GM12878 (cell line): ENCODE results near the gene TDRD9. TPM values are rescaled to one million over a fixed set of nuclear protein-coding genes. Genes with fewer than 3 reads are reported as not detected.

Experiments used
- ASH2L ChIP-seq: fragments of 300-600, 200-600 bp; sonication (generic); IDR thresholded peaks from 2 replicates; pipeline ENCODE4 v1.6.1; 2017; ENCODE audit warnings: low read depth, mild to moderate bottlenecking, borderline replicate concordance
- BCL11A ChIP-seq: IDR thresholded peaks from 2 replicates; pipeline ENCODE4 v1.6.1; 2011; ENCODE audit warnings: low read depth, low read length
- BRCA1 ChIP-seq: IDR thresholded peaks from 2 replicates; pipeline ENCODE4 v1.6.1; 2011; ENCODE audit warnings: low read depth, low read length, improper control_type of control experiment
- CBX3 ChIP-seq: fragments of 200-600 bp; sonication (generic); IDR thresholded peaks from 2 replicates; pipeline ENCODE4 v1.6.1; 2016; ENCODE audit warnings: low read depth, borderline replicate concordance
- CBX5 ChIP-seq: sonication (generic); IDR thresholded peaks from 2 replicates; pipeline ENCODE4 v1.6.1; 2016; ENCODE audit warnings: low read depth, moderate library complexity, mild to moderate bottlenecking, inconsistent platforms
- ETV6 ChIP-seq, 2 experiments: fragments of 450-650 bp in 1 of 2; IDR thresholded peaks in 1 of 2; conservative IDR thresholded peaks in 1 of 2; 2 replicates each; pipeline ENCODE4 v1.6.1; 2014; ENCODE audit warnings: antibody characterized with exemption in 1 of 2, borderline replicate concordance in 1 of 2, low read depth in 1 of 2, mild to moderate bottlenecking in 1 of 2, moderate library complexity in 1 of 2
- HCFC1 ChIP-seq: fragments of 150-350 bp; IDR thresholded peaks from 2 replicates; pipeline ENCODE4 v1.6.1; 2014; ENCODE audit warnings: low read length
- JUND ChIP-seq: IDR thresholded peaks from 2 replicates; pipeline ENCODE4 v1.6.1; 2012; ENCODE audit warnings: low read depth, mild to moderate bottlenecking, low read length, improper control_type of control experiment, moderate library complexity
- MEF2A ChIP-seq: IDR thresholded peaks from 2 replicates; pipeline ENCODE4 v1.6.1; 2011; ENCODE audit warnings: low read depth, mild to moderate bottlenecking, low read length, moderate library complexity; ENCODE audit not compliant: insufficient read depth
- MEF2B ChIP-seq: fragments of 450-650 bp; IDR thresholded peaks from 2 replicates; pipeline ENCODE4 v1.6.1; 2018; ENCODE audit warnings: mild to moderate bottlenecking, moderate library complexity; ENCODE audit not compliant: partially characterized antibody, poor library complexity, severe bottlenecking
- NBN ChIP-seq: fragments of 450-650 bp; IDR thresholded peaks from 2 replicates; pipeline ENCODE4 v1.6.1; 2016
- POLR2A ChIP-seq: IDR thresholded peaks from 2 replicates; pipeline ENCODE4 v1.6.1; 2011; ENCODE audit warnings: low read depth, mild to moderate bottlenecking, low read length
- POLR2AphosphoS2 ChIP-seq: IDR thresholded peaks from 2 replicates; pipeline ENCODE4 v1.6.1; 2011; ENCODE audit warnings: low read depth, mild to moderate bottlenecking, low read length, improper control_type of control experiment, moderate library complexity
- POLR2AphosphoS5 ChIP-seq: IDR thresholded peaks from 2 replicates; pipeline ENCODE4 v1.6.1; 2011; ENCODE audit warnings: mild to moderate bottlenecking, low read length, inconsistent platforms
- RB1 ChIP-seq: fragments of 450-650 bp; formaldehyde crosslinking; IDR thresholded peaks from 2 replicates; pipeline ENCODE4 v1.6.1; 2017; ENCODE audit warnings: mild to moderate bottlenecking, borderline replicate concordance
- RCOR1 ChIP-seq: conservative IDR thresholded peaks from 2 replicates; pipeline ENCODE4 v1.6.1; 2012; ENCODE audit warnings: low read depth, low read length, improper control_type of control experiment
- SIX5 ChIP-seq: IDR thresholded peaks from 2 replicates; pipeline ENCODE4 v1.6.1; 2011; ENCODE audit warnings: mild to moderate bottlenecking, low read depth, low read length, moderate library complexity; ENCODE audit not compliant: severe bottlenecking
- ZNF207 ChIP-seq: fragments of 450-650 bp; IDR thresholded peaks from 2 replicates; pipeline ENCODE4 v1.6.1; 2014; ENCODE audit warnings: antibody characterized with exemption, mild to moderate bottlenecking, borderline replicate concordance
- ZNF274 ChIP-seq: IDR thresholded peaks from one replicate; pipeline ENCODE4 v1.8.0; 2011; ENCODE audit not compliant: insufficient read length, insufficient read depth
- ZNF592 ChIP-seq: fragments of 450-650 bp; IDR thresholded peaks from 2 replicates; pipeline ENCODE4 v1.6.1; 2017; ENCODE audit warnings: mild to moderate bottlenecking, moderate library complexity
- ZNF622 ChIP-seq: fragments of 450-650 bp; IDR thresholded peaks from 2 replicates; pipeline ENCODE4 v1.6.1; 2017; ENCODE audit warnings: mild to moderate bottlenecking, inconsistent platforms
- polyA plus RNA-seq, 11 experiments: library from polyadenylated mRNA; depleted of rRNA in 4 of 11; unstranded in 6 of 11; stranded (reverse) in 5 of 11; fragments of >200 nt; fragmentation: Nextera tagmentation in 4 of 11; fragmentation: Illumina TruSeq in 1 of 11; extraction: Ambion mirVana in 4 of 11; extraction: Trizol in 1 of 11; gene quantifications; 1 replicate in 1 of 11; 2 replicates in 10 of 11; pipeline versions ENCODE4 v1.2.1 to v1.2.3, GENCODE V29; 2011 to 2016; ENCODE audit warnings: inconsistent platforms in 2 of 11, missing spikeins in 2 of 11, low read depth in 1 of 11
- total RNA-seq, 4 experiments: library from RNA; depleted of rRNA in 3 of 4; stranded (reverse); fragments of >200 nt in 3 of 4; fragmentation: Illumina TruSeq in 1 of 4; extraction: Trizol in 1 of 4; gene quantifications; 2 replicates each; pipeline versions ENCODE4 v1.2.1 to v1.2.3, GENCODE V29; 2013 to 2021
- TF ChIP-seq, protein P1 (sequence below): IDR thresholded peaks from 2 replicates; pipeline ENCODE4 v1.6.1; 2011; ENCODE audit warnings: low read depth, low read length, improper control_type of control experiment, borderline replicate concordance
- TF ChIP-seq, protein P2 (sequence below): IDR thresholded peaks from 2 replicates; pipeline ENCODE4 v1.6.1; 2011; ENCODE audit warnings: borderline replicate concordance, low read depth, mild to moderate bottlenecking, moderate library complexity, low read length; ENCODE audit not compliant: insufficient read depth, poor library complexity, severe bottlenecking

The TDRD9 gene
- total and polyA plus RNA-seq, 10 of the 15 experiments (the other 5 are each of a cell fraction or from before 2014, with no cell fraction given): 0.12 TPM; not detected in 9

- TF ChIP-seq, protein P1, sequence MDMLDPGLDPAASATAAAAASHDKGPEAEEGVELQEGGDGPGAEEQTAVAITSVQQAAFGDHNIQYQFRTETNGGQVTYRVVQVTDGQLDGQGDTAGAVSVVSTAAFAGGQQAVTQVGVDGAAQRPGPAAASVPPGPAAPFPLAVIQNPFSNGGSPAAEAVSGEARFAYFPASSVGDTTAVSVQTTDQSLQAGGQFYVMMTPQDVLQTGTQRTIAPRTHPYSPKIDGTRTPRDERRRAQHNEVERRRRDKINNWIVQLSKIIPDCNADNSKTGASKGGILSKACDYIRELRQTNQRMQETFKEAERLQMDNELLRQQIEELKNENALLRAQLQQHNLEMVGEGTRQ: no peak
- TF ChIP-seq HCFC1: peak; percentile 77
- TF ChIP-seq RCOR1: no peak
- TF ChIP-seq JUND: 0 out of 2 replicates have a peak, but pooled peaks have one; percentile 4
- TF ChIP-seq CBX5: no peak
- TF ChIP-seq, protein P2, sequence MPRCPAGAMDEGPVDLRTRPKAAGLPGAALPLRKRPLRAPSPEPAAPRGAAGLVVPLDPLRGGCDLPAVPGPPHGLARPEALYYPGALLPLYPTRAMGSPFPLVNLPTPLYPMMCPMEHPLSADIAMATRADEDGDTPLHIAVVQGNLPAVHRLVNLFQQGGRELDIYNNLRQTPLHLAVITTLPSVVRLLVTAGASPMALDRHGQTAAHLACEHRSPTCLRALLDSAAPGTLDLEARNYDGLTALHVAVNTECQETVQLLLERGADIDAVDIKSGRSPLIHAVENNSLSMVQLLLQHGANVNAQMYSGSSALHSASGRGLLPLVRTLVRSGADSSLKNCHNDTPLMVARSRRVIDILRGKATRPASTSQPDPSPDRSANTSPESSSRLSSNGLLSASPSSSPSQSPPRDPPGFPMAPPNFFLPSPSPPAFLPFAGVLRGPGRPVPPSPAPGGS: no peak
- TF ChIP-seq ETV6 (conservative IDR thresholded peaks at IDR 0.05 in 1 of 2, IDR thresholded peaks at IDR 0.05 in 1 of 2; ENCODE audit: borderline replicate concordance in 1 of 2, low read depth in 1 of 2): no peak
- TF ChIP-seq ZNF274: no peak
- TF ChIP-seq ZNF592: peak; percentile 80; the same call in 1 of the 2 replicates
- no peak for TF ChIP-seq BCL11A
- TF ChIP-seq SIX5: peak; percentile 49
- TF ChIP-seq POLR2A: peak; percentile 95
- TF ChIP-seq POLR2AphosphoS5: peak; percentile 88
- no peak for TF ChIP-seq ASH2L
- TF ChIP-seq ZNF207: peak; percentile 83
- TF ChIP-seq BRCA1: no peak
- no peak for TF ChIP-seq MEF2B
- no peak for TF ChIP-seq ZNF622
- TF ChIP-seq MEF2A: 0 out of 2 replicates have a peak, but pooled peaks have one; percentile 20
- no peak for TF ChIP-seq CBX3
- TF ChIP-seq RB1: no peak; the same call in 1 of the 2 replicates
- peak; percentile 78; the same call in 1 of the 2 replicates for TF ChIP-seq POLR2AphosphoS2
- peak; percentile 68; the same call in 1 of the 2 replicates for TF ChIP-seq NBN
Observed at GRCh38 chr14:103920981-103921854, 7.0 kb upstream of the TDRD9 start (continued).
